Hepatocyte (in vitro differentiated cells): ENCODE results near the gene ASB1. TPM values are rescaled to one million over a fixed set of nuclear protein-coding genes. Genes with fewer than 3 reads are reported as not detected.

ENCODE experiments used
- DNase-seq: peaks from one replicate; pipeline ENCODE4 v3.0.0-alpha.2; 2016; ENCODE audit warnings: low spot score
- H2AFZ ChIP-seq: fragments of 200-600 bp; sonication (generic); 2 replicates; pipeline ENCODE4 v1.6.0; 2016; ENCODE audit warnings: antibody characterized with exemption, mild to moderate bottlenecking
- H3K27ac ChIP-seq: fragments of 200-600 bp; sonication (generic); 2 replicates; pipeline ENCODE4 v1.5.1; 2016; ENCODE audit warnings: mild to moderate bottlenecking
- H3K27me3 ChIP-seq: fragments of 200-600 bp; sonication (generic); 2 replicates; pipeline ENCODE4 v1.6.1; 2016
- H3K36me3 ChIP-seq: fragments of 200-600 bp; sonication (generic); replicated peaks from 2 replicates; pipeline ENCODE4 v1.5.1; 2016; ENCODE audit warnings: low read depth; ENCODE audit not compliant: insufficient read depth
- H3K4me1 ChIP-seq: fragments of 200-600 bp; sonication (generic); 2 replicates; pipeline ENCODE4 v1.5.1; 2016; ENCODE audit warnings: mild to moderate bottlenecking, moderate library complexity; ENCODE audit not compliant: insufficient read depth
- H3K4me2 ChIP-seq: fragments of 200-600 bp; sonication (generic); 2 replicates; pipeline ENCODE4 v1.6.0; 2016
- H3K4me3 ChIP-seq: fragments of 200-600 bp; sonication (generic); 2 replicates; pipeline ENCODE4 v1.5.1; 2016; ENCODE audit warnings: mild to moderate bottlenecking
- H3K79me2 ChIP-seq: fragments of 200-600 bp; sonication (generic); 2 replicates; pipeline ENCODE4 v1.6.0; 2017; ENCODE audit warnings: mild to moderate bottlenecking
- H3K9me2 ChIP-seq: fragments of 200-600 bp; sonication (generic); replicated peaks from 2 replicates; pipeline ENCODE4 v1.6.0; 2017; ENCODE audit warnings: mild to moderate bottlenecking; ENCODE audit not compliant: insufficient read depth
- H3K9me3 ChIP-seq: fragments of 200-600 bp; sonication (generic); 2 replicates; pipeline ENCODE4 v1.5.1; 2016; ENCODE audit warnings: low read depth, mild to moderate bottlenecking
- H4K20me1 ChIP-seq: fragments of 200-600 bp; sonication (generic); 2 replicates; pipeline ENCODE4 v1.6.0; 2016; ENCODE audit warnings: mild to moderate bottlenecking; ENCODE audit not compliant: insufficient read depth, poor library complexity, severe bottlenecking
- EZH2 ChIP-seq: fragments of 200-600 bp; sonication (generic); IDR thresholded peaks from 2 replicates; pipeline ENCODE4 v1.6.1; 2016; ENCODE audit warnings: antibody characterized with exemption, mild to moderate bottlenecking, borderline replicate concordance
- EZH2phosphoT487 ChIP-seq: fragments of 200-600 bp; sonication (generic); IDR thresholded peaks from one replicate; pipeline ENCODE4 v1.6.1; 2018; ENCODE audit warnings: antibody characterized with exemption, mild to moderate bottlenecking, low read depth, moderate library complexity; ENCODE audit not compliant: unreplicated experiment, severe bottlenecking
- WGBS: methylation state at CpG from one replicate; pipeline ENCODE4 v1.1.6; 2016; ENCODE audit warnings: low lambda C conversion rate; ENCODE audit errors: missing lambda C conversion rate; 5-methylcytosine and 5-hydroxymethylcytosine counted together
- polyA plus RNA-seq: library from polyadenylated mRNA; unstranded; fragments of >200 nt; fragmentation: Nextera tagmentation; extraction: Ambion mirVana; gene quantifications from 2 replicates; pipeline ENCODE4 v1.2.1, GENCODE V29; 2016
- total RNA-seq: library from RNA; depleted of rRNA; stranded (reverse); fragments of >200 nt; gene quantifications from 2 replicates; pipeline ENCODE4 v1.2.3, GENCODE V29; 2014
- TF ChIP-seq, protein P1 (sequence below): fragments of 200-600 bp; sonication (generic); IDR thresholded peaks from 2 replicates; pipeline ENCODE4 v1.5.1; 2016; ENCODE audit warnings: antibody characterized with exemption, mild to moderate bottlenecking; ENCODE audit not compliant: poor library complexity

Gene ASB1
- total and polyA plus RNA-seq, 2 experiments from 2014 or later: 13.0 to 27.9 TPM

DNA sequence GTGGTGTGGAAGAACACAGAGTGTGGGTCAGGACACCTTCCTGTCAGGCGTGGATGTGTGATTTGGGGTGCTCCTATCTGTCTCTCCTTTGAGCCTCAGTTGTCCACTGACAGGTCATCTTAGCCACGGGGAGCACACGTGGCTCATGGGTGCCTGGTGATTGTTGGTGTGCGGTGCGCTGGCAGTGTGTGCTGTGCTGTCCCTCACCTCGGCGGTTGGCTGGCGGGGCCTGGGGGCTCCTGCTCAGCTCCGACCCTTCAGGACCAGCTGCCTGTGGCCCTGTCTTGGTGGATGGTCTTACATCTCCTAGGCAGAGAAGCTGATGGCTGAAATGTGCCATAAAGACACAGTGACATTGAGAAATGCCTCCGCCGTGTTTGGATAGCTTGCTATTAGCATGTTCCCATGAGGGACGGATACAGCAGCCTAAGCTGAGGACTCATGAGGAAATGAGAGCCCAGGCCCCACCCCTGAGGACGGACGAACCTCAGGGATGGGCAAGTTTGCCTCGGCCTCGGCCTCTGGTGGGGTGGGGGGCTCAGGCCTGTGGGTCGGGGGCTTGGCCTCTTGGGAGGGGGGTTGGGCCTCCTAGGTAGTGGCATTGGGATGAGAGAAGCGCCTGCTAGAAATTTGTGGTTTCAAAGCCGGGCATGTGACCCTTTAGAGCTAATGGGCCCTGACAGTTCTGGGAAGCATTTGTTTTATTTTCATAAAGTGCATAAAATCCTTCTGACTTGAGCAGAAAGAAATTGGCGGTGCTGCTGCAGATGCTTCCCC, 20.3 kb upstream of the ASB1 start:
- 84% methylated on average over 20 of the region's 20 CpGs for WGBS

DNA sequence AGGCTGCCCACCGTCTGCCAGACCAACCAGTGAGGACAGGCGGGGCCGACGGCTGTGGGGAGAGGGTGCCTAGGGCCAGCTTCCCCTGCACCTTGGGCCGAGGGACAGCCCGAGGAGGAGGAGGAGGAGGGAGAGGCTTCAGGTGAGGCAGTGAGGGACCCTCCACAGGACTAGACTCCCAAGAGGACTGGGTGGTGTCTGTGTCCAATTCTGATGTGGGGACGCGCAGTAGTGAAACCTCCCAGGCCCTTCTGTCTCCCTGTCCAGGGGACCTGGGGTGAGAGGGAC, 19.8 kb upstream of the ASB1 start:
- DNase-seq: no peak
- no peak overlapping the region for H3K4me3 ChIP-seq
- TF ChIP-seq EZH2 (no peak), EZH2phosphoT487 (no peak)
- TF ChIP-seq, protein P1, sequence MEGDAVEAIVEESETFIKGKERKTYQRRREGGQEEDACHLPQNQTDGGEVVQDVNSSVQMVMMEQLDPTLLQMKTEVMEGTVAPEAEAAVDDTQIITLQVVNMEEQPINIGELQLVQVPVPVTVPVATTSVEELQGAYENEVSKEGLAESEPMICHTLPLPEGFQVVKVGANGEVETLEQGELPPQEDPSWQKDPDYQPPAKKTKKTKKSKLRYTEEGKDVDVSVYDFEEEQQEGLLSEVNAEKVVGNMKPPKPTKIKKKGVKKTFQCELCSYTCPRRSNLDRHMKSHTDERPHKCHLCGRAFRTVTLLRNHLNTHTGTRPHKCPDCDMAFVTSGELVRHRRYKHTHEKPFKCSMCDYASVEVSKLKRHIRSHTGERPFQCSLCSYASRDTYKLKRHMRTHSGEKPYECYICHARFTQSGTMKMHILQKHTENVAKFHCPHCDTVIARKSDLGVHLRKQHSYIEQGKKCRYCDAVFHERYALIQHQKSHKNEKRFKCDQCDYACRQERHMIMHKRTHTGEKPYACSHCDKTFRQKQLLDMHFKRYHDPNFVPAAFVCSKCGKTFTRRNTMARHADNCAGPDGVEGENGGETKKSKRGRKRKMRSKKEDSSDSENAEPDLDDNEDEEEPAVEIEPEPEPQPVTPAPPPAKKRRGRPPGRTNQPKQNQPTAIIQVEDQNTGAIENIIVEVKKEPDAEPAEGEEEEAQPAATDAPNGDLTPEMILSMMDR: no peak
- no peaks in the 10 kb centered on the region for H3K9me2 ChIP-seq
- 72% methylated on average over 8 of the region's 8 CpGs for WGBS
- no peaks in the 10 kb centered on the region for H3K36me3 ChIP-seq
- H3K4me2 ChIP-seq: no peak overlapping the region
- H3K27me3 ChIP-seq: no peaks in the 10 kb centered on the region
- H4K20me1 ChIP-seq: no peaks in the 10 kb centered on the region
- no peaks in the 10 kb centered on the region for H3K79me2 ChIP-seq
- H3K9me3 ChIP-seq: no peaks in the 10 kb centered on the region
- H2AFZ ChIP-seq: no peak overlapping the region
- H3K4me1 ChIP-seq: peaks cover 10% of the 10 kb centered on the region
- H3K27ac ChIP-seq: no peak overlapping the region

More for the DNA sequence above, 20.3 kb upstream of the ASB1 start:
- TF ChIP-seq EZH2: no peak
- no peak for TF ChIP-seq EZH2phosphoT487
- TF ChIP-seq, protein P1: no peak
- no peaks in the 10 kb centered on the region for H3K79me2 ChIP-seq
- H3K27me3 ChIP-seq: no peaks in the 10 kb centered on the region
- peaks cover 10% of the 10 kb centered on the region for H3K4me1 ChIP-seq
- no peak for DNase-seq
- H2AFZ ChIP-seq: no peak overlapping the region
- H3K9me3 ChIP-seq: no peaks in the 10 kb centered on the region
- H3K36me3 ChIP-seq: no peaks in the 10 kb centered on the region
- H3K9me2 ChIP-seq: no peaks in the 10 kb centered on the region
- no peaks in the 10 kb centered on the region for H4K20me1 ChIP-seq
- no peak overlapping the region for H3K4me2 ChIP-seq
- H3K27ac ChIP-seq: no peak overlapping the region
- H3K4me3 ChIP-seq: no peak overlapping the region

DNA sequence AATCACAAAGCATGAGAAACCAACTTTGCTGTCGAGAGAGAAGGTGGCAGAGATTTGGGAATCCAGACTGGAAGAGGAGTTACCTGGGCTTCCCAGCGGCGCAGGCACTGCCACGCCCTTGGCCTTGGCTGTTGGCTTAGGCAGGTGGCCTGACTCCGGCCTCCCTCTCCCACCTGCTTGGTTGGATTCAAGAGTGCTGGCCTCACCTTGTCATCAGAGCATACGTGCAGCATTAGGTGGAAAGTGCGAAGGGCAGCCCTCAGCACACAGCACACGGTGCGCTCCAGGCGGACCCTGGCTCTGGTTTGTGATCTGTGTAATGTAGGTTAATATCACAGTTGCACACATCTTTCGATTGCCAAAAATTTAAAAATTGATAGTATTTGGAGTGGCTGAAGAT, 19.2 kb upstream of the ASB1 start:
- no peak overlapping the region for H2AFZ ChIP-seq
- WGBS: 88% methylated on average over 11 of the region's 11 CpGs
- H3K9me3 ChIP-seq: no peaks in the 10 kb centered on the region
- no peaks in the 10 kb centered on the region for H3K79me2 ChIP-seq
- H3K4me1 ChIP-seq: peaks cover 10% of the 10 kb centered on the region
- no peaks in the 10 kb centered on the region for H3K9me2 ChIP-seq
- no peak overlapping the region for H3K27ac ChIP-seq
- TF ChIP-seq, protein P1: no peak
- TF ChIP-seq EZH2phosphoT487: no peak
- TF ChIP-seq EZH2: no peak
- no peak for DNase-seq
- no peak overlapping the region for H3K4me3 ChIP-seq
- no peaks in the 10 kb centered on the region for H3K27me3 ChIP-seq
- no peak overlapping the region for H3K4me2 ChIP-seq
- H4K20me1 ChIP-seq: no peaks in the 10 kb centered on the region
- H3K36me3 ChIP-seq: no peaks in the 10 kb centered on the region
